ENCODE results near the gene ERC1.
A peak's percentile ranks its signal among the peaks of the same experiment; 100 is the strongest.
"Not testable (repeated sequence)": the region's sequence is repeated elsewhere in the genome, so short reads cannot be mapped to it uniquely, and the experiment has no call there.

ERC1 gene

DNA sequence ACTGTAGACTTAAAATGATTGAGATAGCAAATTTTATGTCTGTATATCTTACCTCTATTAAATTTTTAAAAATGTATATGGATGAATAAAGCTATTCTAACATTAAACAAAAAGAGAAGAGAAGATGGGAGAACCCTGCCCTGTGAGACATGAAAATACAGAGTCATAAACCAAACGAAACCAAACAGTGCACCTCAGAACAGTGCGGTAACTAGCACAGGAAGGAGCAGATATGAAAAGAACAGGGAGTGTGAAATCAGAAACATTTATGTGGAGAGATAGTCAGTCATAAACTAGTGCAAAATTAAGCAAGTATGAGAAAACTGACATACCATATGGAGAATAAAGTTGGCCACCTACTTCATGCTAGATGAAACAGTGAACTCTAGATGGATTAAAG lies 135.1 kb downstream of the ERC1 start:
- DNase-seq (ENCODE audit: low spot score): no peak

DNA sequence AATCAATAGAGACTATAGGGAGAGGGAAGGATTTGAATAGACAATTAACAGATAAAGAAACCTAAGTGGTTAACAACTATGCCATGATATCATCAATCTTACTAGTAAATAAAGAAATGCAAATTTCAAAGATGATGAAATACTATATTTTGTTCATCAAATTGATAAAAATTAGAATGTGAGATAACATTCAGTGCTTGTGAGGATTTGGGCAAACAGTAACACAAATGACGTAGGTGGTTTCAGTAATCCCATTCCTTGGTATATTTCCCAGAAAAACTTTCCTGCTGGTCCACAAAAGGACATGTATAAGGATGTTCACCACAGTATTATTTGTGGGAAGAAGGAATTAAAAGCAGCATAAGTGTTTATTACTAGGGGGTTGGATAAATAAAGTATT lies 136.0 kb downstream of the ERC1 start:
- DNase-seq (ENCODE audit: low spot score): no peak

DNA sequence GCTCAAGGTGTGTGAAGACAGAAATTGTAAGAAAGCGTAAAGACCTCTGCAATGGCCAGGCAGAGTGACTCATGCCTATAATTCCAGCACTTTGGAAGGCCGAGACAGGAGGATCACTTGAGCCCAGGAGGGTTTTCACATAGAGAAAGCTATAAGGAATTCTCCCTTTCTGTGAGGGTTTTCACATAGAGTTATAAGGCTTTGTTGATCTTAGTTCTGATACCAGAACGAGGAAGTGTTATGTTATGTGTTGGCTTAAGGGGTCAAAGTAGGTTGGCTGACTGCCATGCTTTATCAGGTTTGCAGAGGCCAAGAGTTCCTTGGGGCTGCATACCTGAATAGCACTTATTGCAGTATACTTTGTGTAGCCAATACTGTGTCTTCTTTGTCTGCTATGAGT lies 139.1 kb downstream of the ERC1 start:
- no peak for DNase-seq (ENCODE audit: low spot score)

DNA sequence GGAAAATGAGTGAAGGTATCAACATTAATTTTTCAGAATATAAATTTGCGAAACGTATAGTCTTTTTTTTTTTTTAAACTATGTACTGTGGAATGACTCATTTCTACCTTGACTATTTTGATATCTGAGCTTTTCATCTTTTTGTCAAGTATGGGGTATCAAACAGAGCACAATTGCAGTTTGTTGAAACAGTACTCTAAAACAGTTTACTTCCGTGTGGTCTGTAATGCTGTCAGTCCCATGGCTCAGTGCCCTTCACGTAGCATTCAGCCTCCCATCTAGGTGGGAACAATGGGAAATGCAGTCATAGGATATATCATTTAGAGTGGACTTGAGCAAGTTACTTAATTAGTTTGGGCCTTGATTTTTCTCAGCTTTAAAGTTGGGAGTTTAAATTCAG lies 139.5 kb downstream of the ERC1 start:
- DNase-seq (ENCODE audit: low spot score): no peak

DNA sequence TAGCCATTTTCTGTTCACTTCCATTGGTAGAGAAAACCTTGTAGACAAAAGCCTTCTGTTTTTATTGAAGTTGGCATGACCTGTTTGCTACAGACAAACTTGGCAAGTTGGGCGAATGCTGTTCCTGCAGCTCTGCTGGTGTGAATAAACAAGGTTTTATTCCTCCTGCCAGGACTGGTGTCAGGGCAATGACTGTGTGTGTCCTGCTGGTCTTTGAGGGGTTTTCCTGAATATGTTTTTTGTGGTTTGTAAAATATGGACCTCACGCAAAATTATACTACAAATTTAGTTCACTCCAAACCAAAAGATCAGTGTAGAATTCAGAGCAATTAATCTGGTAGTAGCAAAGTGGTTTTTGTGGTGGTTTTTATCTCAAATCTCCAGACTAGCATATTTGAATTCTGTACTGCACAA lies 140.8 kb downstream of the ERC1 start:
- no peak for DNase-seq (ENCODE audit: low spot score)

DNA sequence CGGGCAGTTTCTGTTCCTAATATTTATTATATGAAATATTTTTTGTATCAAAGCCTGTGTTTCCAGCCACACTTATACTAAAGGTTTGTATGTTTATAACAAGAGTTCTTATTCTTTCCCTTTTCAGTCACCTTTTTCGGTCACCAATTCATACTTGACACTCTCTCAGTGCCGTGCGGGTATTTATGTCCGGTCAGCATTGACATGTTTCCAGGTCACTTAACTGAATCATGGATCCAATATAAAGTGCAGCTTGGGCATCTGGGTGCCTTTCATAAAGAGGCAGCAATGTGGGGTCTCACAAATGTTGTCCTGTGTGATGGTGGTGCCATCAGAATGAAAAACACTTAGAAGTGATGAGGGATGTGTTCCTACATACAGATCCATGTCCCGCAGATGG lies 141.3 kb downstream of the ERC1 start:
- no peak for DNase-seq (ENCODE audit: low spot score)

DNA sequence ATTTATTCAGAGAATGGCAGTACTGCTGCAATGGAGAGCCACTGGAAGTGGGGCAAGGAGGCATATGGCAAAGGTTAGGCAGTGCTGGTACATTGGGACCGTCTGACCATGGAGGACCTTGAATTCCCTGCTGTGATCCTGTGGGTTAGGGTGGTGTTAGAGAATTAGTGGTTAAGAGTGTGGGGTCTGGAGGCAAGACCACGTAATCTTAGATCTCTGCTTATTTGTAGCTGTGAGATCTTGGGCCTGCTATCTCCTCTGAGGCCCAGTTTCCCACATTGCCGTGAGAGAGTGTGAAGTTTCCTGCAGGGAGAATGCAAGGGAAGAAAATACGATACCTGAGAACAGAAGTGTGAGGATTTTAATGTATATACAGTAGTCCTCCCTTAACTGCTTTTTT lies 147.7 kb downstream of the ERC1 start:
- DNase-seq (ENCODE audit: low spot score): no peak

DNA sequence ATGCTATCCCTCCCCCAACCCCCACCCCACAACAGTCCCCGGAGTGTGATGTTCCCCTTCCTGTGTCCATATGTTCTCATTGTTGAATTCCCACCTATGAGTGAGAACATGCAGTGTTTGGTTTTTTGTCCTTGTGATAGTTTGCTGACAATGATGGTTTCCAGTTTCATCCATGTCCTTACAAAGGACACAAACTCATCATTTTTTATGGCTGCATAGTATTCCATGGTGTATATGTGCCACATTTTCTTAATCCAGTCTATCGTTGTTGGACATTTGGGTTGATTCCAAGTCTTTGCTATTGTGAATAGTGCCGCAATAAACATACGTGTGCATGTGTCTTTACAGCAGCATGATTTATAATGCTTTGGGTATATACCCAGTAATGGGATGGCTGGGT lies 155.7 kb downstream of the ERC1 start:
- not testable (repeated sequence) for DNase-seq (ENCODE audit: low spot score)

DNA sequence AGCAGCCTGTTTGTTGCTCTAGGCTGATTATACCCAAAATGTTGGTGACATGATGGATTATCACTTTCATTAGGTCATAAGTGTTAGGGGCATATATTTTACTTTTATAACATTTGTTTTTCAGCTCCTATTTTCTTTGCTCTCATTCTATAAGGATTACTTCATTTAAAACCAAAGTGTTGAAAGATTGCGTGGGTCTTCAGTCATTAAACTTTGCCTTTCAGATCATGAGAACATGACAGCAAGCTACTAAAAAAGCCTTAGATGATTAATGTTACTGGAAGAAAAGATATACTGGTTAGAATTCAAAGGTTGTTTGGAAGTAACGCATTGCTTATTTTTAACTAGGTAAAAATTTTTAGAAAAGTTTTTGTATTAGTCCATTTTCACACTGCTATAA lies 156.8 kb downstream of the ERC1 start:
- DNase-seq (ENCODE audit: low spot score): no peak

DNA sequence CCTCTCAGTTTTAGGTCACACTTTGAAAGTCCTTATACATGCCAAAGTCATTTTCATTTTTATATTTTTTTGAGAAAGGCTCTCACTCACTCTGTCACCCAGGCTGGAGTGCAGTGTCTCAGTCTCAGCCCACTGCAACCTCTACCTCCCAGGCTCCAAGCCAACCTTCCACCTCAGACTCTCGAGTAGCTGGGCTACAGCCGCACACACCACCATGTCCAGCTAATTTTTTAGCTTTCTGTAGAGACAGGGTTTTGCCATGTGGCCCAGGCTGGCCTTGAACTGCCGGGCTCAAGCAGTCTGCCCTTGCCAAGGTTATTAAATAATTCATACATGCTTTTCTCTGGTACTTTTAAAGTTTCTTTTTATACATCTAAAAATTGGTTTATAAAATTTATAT lies 166.0 kb downstream of the ERC1 start:
- DNase-seq (ENCODE audit: low spot score): no peak

DNA sequence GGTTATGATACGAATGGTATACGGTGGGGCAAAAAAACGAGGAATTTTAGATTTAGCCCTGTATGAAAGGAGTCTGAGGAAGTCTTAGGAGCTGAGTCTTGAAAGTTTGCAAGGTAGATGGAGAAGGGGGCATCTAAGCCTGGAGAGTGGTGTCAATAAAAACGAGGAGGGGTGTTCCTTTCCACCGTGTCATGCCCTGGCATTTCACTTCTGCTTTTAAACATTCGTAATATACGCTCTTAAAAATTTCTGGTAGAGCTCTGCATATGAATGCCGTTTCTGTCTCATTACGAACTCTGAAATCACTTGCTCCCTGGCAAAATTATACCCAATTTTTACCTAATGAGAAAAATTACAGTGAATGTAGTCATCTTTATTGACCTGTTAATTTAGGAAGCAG lies 170.2 kb downstream of the ERC1 start:
- DNase-seq (ENCODE audit: low spot score): no peak

DNA sequence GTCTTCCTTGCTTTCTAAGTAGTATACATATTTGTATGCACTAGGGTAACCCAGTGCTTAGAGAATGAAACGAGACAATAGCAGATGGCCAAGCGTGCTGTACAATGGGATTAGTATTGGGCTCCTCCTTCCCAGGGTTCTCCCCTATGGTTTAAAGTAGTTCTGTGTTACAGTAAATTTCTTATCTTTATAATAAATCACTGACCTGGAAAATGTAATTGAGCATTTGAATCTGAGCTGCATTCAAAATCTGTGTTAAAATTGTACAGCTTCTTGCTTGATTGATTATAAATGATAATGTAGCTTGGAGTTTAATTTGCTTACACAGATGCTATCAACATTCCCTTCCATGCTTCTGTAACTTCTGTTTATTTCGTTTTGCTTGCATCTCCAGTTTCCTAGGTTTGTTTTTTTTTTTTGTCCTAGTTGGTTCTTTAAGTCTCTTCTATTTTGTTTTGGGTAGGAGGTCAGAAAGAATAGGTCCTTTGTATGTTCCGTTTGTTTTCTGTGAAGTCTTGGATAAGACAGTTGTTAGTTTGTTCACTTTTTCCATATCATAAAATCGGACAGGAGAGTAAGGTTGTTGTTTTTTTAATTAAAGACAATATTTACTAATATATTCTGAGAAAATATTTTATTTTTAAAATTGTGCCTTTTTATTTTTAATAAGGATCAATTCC lies 171.2 kb downstream of the ERC1 start:
- no peak for DNase-seq (ENCODE audit: low spot score)

DNA sequence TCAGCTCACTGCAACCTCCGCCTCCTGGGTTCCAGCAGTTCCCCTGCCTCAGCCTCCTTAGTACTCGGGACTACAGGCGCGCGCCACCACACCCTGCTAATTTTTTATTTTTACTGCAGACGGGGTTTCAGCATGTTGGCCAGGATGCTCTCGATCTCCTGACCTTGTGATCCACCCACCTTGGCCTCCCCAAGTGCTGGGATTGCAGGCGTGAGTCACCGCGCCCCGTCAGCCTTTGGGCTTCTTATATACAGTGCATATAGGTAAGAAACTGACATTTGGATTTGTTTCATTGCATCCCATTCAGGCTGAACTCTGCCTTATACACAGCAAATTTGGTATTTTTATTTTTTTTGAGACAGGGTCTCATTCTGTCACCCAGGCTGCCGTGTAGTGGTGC lies 176.8 kb downstream of the ERC1 start:
- DNase-seq (ENCODE audit: low spot score): no peak

DNA sequence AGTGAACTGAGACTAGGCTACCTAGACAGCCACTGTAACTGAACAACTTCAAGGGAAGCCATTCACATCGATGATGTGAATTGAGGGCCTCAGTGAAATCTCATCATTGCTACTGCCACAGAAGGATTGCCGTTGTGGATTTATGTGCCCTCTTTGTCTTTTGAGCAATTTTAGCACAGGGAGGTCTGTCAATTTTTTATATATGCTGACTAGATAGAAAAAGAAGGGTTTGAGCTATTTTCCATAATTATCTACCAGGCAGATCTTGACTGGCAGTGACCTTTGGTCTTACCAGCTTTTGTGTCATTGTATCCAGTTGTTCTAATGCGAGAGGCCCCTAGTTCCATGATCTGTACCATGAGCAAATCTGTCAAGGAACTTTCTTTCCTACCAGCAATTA lies 179.4 kb downstream of the ERC1 start:
- no peak for DNase-seq (ENCODE audit: low spot score)

DNA sequence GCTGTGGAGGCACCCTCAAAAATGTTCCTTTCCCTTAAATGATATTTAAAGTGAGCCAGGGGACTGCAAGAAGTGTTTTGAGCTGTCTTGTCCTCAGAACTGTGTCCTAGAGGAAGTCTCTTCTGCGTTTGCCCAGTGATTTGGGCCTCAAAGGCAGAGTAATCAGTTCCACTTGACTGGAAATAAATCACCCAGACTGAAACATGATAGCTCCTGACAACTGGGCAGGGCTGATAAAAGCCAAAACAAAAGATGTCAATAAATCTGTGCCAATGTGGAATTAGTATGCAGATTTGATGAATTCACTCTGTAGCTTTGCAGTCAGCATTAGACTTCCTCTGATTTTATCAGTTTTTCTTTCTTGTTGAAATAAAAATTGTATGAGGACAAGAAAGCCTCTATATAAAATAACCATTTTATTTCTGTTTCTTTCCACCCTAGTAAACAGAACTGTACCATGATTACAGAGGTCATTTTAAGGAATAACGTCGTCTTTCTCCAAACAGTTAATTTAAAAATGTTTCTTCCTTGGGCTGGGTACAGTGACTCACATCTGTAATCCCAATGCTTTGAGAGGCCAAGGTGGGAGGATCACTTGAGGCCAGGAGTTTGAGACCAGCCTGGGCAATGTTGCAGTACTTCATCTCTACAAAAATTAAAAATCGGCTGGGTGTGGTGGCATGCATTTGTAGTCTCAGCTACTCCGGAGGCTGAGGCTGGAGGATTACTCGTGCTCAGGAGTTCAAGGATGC lies 180.8 kb downstream of the ERC1 start:
- DNase-seq (ENCODE audit: low spot score): peak; percentile 9

DNA sequence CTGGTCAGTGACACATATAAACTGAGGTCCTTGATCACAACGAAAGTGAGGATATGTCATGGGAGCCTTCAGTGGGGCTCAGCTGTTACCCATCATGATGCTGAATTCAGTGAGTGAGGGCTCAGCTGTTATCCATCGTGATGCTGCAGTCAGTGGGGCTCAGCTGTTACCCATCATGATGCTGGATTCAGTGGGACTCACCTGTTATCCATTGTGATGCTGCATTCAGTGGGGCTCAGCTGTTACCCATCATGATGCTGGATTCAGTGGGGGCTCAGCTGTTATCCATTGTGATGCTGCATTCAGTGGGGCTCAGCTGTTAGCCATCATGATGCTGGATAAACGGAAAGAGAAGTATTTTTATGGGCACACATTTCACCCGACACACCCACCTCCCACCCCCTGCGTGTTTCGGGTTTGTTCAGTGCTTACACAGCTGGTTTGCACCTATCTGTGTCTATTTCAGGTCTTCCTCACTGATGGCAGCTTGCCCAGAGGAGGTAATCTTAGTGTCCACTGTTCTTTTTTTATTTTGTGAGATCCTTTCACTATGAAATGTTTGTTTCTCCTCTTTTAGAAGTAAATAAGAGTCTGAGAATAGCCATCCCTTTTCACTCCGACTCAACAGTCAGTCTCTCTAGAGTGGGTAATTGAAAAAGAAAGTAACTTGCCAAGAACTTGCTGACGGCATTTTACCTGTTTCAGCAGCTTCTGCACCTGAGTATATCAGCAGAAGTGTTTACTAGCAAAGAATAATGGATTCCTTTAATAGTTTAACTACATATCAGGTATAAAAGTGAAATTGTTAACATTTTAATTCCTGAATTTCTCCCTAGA lies 183.0 kb downstream of the ERC1 start:
- no peak for DNase-seq (ENCODE audit: low spot score)

DNA sequence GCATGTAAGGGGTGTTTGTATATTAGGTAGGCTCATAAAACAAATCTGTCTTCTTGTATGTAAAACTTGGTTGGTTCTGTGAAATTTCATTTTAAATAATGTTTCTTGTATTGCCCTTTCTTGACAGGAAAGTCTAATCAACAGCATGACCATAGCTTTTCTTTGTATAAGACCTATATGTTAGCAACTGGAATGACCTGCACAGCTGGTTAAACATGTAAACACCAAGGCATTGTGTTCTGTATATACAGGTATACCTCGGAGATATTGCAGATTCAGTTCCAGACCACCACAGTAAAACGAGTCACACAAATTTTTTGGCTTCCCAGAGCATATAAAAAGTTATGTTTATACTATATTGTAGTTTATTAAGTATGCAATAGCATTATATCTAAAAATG lies 183.6 kb downstream of the ERC1 start:
- no peak for DNase-seq (ENCODE audit: low spot score)

DNA sequence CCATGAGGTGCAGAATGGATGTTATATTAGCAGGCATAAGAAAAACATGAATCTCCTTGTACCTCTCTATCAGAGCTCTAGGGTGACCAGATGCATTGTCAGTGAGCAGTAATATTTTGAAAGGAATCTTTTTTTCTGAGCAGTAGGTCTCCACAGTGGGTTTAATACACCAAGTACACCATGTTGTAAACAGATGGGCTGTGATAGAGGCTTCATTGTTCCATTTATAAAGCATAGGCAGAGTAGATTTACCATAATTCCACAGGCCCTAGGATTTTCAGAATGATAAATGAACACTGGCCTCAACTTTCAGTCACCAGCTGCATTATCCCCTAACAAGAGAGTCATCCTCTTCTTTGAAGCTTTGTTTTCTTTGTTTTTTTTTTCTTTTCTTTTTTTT lies 185.2 kb downstream of the ERC1 start:
- DNase-seq (ENCODE audit: low spot score): no peak

DNA sequence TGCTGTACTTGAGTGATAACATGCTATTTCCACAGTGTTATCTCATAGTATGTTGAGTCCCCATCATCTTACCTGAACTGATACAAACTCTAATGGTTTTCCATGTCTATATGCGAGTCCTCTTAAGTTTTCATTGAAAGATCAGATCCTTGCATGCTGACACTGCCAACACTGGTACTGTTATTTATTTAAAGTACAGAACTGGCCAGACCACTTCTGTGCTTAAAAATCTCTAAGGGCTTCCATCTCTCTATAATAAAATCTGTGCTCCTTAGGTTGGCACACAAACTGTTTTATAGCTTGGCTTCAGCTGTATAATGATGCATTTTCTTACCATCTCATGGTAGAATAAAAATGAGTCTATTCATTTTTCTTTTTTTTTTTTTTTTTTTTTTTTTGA lies 188.1 kb downstream of the ERC1 start:
- no peak for DNase-seq (ENCODE audit: low spot score)

DNA sequence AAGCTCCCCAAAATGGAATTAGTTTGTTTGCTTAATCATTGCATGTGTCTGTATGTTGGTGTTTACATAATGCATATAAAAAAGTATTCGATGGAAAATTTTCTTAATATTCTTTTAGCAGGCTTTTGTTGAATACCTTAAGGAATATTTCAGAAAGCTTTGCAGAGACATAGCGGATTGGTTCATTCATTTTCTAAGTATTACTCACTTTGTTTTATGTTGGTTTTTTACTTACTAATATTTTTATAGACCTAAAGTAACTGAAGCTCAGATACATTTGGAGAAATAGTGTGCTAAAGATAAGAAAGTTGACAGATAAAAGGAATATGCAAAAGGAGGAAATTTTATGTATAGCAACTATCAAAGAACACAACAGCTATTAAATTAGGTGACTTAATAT lies 191.0 kb downstream of the ERC1 start:
- no peak for DNase-seq (ENCODE audit: low spot score)

DNA sequence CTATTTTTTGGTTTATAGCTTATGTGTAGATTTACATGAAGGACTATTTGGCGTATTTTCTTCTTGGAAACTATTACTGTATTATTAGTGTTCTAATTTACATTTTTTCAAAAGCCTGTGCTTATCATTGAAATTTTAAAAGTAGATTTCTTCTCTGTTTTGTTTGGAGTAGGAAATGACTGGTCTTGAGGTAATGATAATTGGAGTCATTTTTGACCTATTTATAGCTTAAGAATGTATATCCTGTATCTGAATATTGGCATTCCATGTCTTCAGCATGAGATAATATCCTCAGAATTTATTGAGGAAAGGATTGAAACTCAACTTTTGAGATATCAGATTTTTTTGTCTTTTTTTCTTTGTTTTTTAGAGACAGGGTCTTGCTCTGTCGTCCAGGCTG lies 193.4 kb downstream of the ERC1 start:
- no peak for DNase-seq (ENCODE audit: low spot score)

DNA sequence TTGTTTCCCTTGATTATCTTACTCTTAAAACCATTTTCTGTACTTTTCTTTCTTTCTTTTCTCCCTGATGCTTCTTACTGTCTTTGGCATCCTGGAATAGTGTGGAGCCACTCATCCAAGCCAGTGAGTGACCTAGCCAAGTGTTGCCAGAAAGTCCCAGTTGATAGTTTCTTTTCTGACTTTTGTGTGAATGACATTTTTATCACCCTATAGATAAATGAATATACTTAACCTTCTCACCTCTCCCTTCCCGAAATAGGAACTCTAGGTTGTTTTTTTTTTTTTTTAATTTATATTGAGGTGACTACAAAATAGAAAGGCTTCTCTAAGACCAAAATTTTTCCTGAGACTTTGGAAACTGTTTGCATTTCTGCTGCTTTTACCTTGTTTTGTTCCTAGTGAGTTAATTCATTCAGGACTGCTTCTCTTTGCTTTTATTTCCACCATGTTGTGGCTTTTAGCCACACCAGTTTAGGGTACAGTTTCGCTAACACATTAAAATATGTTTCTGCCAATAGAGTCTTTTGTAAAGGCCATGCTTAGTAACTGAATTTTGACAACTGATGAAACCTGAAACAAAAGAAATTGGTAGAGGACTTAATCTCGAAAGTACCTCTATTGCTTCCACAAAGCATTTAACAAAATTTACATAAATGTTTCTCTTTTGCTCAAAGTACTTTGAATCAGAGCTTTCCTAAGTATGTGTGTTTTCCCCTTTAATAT lies 194.6 kb downstream of the ERC1 start:
- no peak for DNase-seq (ENCODE audit: low spot score)

Data from AG20443 (cell line).